H9 (cell line): ENCODE measurements around the gene PPFIA4. TPM values are rescaled to one million over a fixed set of nuclear protein-coding genes. Genes with fewer than 3 reads are reported as not detected.

Experiments
- DNase-seq: peaks from one replicate; pipeline ENCODE4 v3.0.0-alpha.2; 2017
- H2AFZ ChIP-seq: one replicate; pipeline ENCODE4 v1.6.1; 2013; ENCODE audit warnings: mild to moderate bottlenecking, low read length, control low read depth, moderate library complexity
- H2AK5ac ChIP-seq: 2 replicates; pipeline ENCODE4 v1.6.1; 2013; ENCODE audit warnings: low read length, control low read depth, mixed read lengths; ENCODE audit not compliant: insufficient read length
- H2BK120ac ChIP-seq: one replicate; pipeline ENCODE4 v1.6.1; 2013; ENCODE audit warnings: low read depth, mild to moderate bottlenecking, low read length, control low read depth, inconsistent platforms; ENCODE audit not compliant: poor library complexity, severe bottlenecking
- H2BK12ac ChIP-seq: 2 replicates; pipeline ENCODE4 v1.6.1; 2013; ENCODE audit warnings: low read length, control low read depth, mixed read lengths, low read depth; ENCODE audit not compliant: insufficient read length
- H2BK15ac ChIP-seq: 2 replicates; pipeline ENCODE4 v1.6.1; 2013; ENCODE audit warnings: low read depth, low read length, control low read depth
- H2BK20ac ChIP-seq: one replicate; pipeline ENCODE4 v1.6.1; 2013; ENCODE audit warnings: low read depth, mild to moderate bottlenecking, low read length, control low read depth, inconsistent platforms; ENCODE audit not compliant: poor library complexity, severe bottlenecking
- H2BK5ac ChIP-seq: 2 replicates; pipeline ENCODE4 v1.6.1; 2013; ENCODE audit warnings: low read length, control low read depth, mixed read lengths; ENCODE audit not compliant: insufficient read length
- H3K14ac ChIP-seq: 2 replicates; pipeline ENCODE4 v1.6.1; 2013; ENCODE audit warnings: low read length, control low read depth; ENCODE audit not compliant: insufficient read depth
- H3K18ac ChIP-seq: 2 replicates; pipeline ENCODE4 v1.6.1; 2013; ENCODE audit warnings: low read depth, mild to moderate bottlenecking, mixed read lengths, low read length, control low read depth; ENCODE audit not compliant: insufficient read length
- H3K23ac ChIP-seq: 2 replicates; pipeline ENCODE4 v1.6.1; 2013; ENCODE audit warnings: low read length, control low read depth, mixed read lengths, low read depth; ENCODE audit not compliant: insufficient read length
- H3K23me2 ChIP-seq: 2 replicates; pipeline ENCODE4 v1.6.1; 2013; ENCODE audit warnings: low read depth, mild to moderate bottlenecking, mixed read lengths, low read length, control low read depth; ENCODE audit not compliant: insufficient read length, poor library complexity, severe bottlenecking
- H3K27ac ChIP-seq: 2 replicates; pipeline ENCODE4 v1.5.1; 2013; ENCODE audit warnings: low read length, control low read depth, mixed read lengths, low read depth; ENCODE audit not compliant: insufficient read length
- H3K27me3 ChIP-seq: 2 replicates; pipeline ENCODE4 v1.6.1; 2013; ENCODE audit warnings: low read length, control low read depth, inconsistent platforms; ENCODE audit not compliant: insufficient read depth
- H3K4ac ChIP-seq: 2 replicates; pipeline ENCODE4 v1.6.1; 2013; ENCODE audit warnings: low read depth, mild to moderate bottlenecking, control low read depth, inconsistent platforms, low read length, moderate library complexity
- H3K4me1 ChIP-seq: 2 replicates; pipeline ENCODE4 v1.6.1; 2013; ENCODE audit warnings: low read length, control low read depth, inconsistent platforms; ENCODE audit not compliant: insufficient read depth
- H3K4me2 ChIP-seq: 2 replicates; pipeline ENCODE4 v1.6.1; 2013; ENCODE audit warnings: low read length, control low read depth, mixed read lengths; ENCODE audit not compliant: insufficient read length, insufficient read depth
- H3K56ac ChIP-seq: 2 replicates; pipeline ENCODE4 v1.6.1; 2013; ENCODE audit warnings: low read depth, mild to moderate bottlenecking, mixed read lengths, low read length, control low read depth; ENCODE audit not compliant: insufficient read length
- H3K79me1 ChIP-seq: 2 replicates; pipeline ENCODE4 v1.6.1; 2013; ENCODE audit warnings: low read depth, mild to moderate bottlenecking, moderate library complexity, low read length, control low read depth, inconsistent platforms; ENCODE audit not compliant: insufficient read depth, poor library complexity, severe bottlenecking
- H3K79me2 ChIP-seq: 2 replicates; pipeline ENCODE4 v1.6.1; 2013; ENCODE audit warnings: low read length, control low read depth, inconsistent platforms; ENCODE audit not compliant: insufficient read depth
- H3K9ac ChIP-seq: 2 replicates; pipeline ENCODE4 v1.6.1; 2013; ENCODE audit warnings: low read length, control low read depth, mixed read lengths; ENCODE audit not compliant: insufficient read length; ENCODE audit errors: extremely low read depth
- H3K9me3 ChIP-seq: one replicate; pipeline ENCODE4 v1.6.1; 2013; ENCODE audit warnings: low read depth, low read length, inconsistent platforms; ENCODE audit not compliant: control insufficient read depth
- H3T11ph ChIP-seq: one replicate; pipeline ENCODE4 v1.6.1; 2013; ENCODE audit warnings: mild to moderate bottlenecking, low read length, control low read depth, inconsistent platforms
- H4K20me1 ChIP-seq: one replicate; pipeline ENCODE4 v1.6.1; 2013; ENCODE audit not compliant: control insufficient read depth, insufficient read length, insufficient read depth
- H4K5ac ChIP-seq: 2 replicates; pipeline ENCODE4 v1.6.1; 2013; ENCODE audit warnings: low read depth, mild to moderate bottlenecking, mixed read lengths, low read length, control low read depth; ENCODE audit not compliant: insufficient read length
- H4K8ac ChIP-seq: replicated peaks from 2 replicates; pipeline ENCODE4 v1.6.1; 2013; ENCODE audit warnings: low read length, control low read depth, mixed read lengths, low read depth; ENCODE audit not compliant: insufficient read length
- H4K91ac ChIP-seq: 2 replicates; pipeline ENCODE4 v1.6.1; 2013; ENCODE audit warnings: low read depth, mild to moderate bottlenecking, moderate library complexity, mixed read lengths, low read length, control low read depth; ENCODE audit not compliant: insufficient read length
- H3K27ac Mint-ChIP-seq, 3 experiments: 2 replicates in 2 of 3; 3 replicates in 1 of 3; pipeline ENCODE4 v1.8.0; 2020 to 2021; ENCODE audit warnings: mixed read lengths in 3 of 3, mild to moderate bottlenecking in 1 of 3, moderate library complexity in 1 of 3
- H3K27me3 Mint-ChIP-seq: 2 replicates; pipeline ENCODE4 v1.8.0; 2021; ENCODE audit warnings: low read depth, mild to moderate bottlenecking, moderate library complexity, mixed read lengths
- H3K36me3 Mint-ChIP-seq, 3 experiments: 2 replicates in 2 of 3; 3 replicates in 1 of 3; pipeline ENCODE4 v1.8.0; 2020 to 2021; ENCODE audit warnings: low read depth in 3 of 3, mixed read lengths in 3 of 3; ENCODE audit not compliant: insufficient read depth in 1 of 3
- H3K4me1 Mint-ChIP-seq, 2 experiments: 2 replicates each; pipeline ENCODE4 v1.8.0; 2020; ENCODE audit warnings: mixed read lengths in 2 of 2
- H3K4me3 Mint-ChIP-seq, 2 experiments: 2 replicates in 1 of 2; 3 replicates in 1 of 2; pipeline ENCODE4 v1.8.0; 2020 to 2021; ENCODE audit warnings: mild to moderate bottlenecking in 2 of 2, mixed read lengths in 2 of 2, moderate library complexity in 1 of 2
- H3K9me3 Mint-ChIP-seq, 2 experiments: 2 replicates in 1 of 2; 3 replicates in 1 of 2; pipeline ENCODE4 v1.8.0; 2020; ENCODE audit warnings: mild to moderate bottlenecking in 2 of 2, mixed read lengths in 2 of 2, moderate library complexity in 1 of 2
- CTCF ChIP-seq: fragments of 200-600 bp; sonication (generic); conservative IDR thresholded peaks from 3 replicates; pipeline ENCODE4 v1.8.0; 2021; ENCODE audit warnings: antibody characterized with exemption, mild to moderate bottlenecking
- WGBS: extraction: QIAGEN DNeasy Blood & Tissue Kit; methylation state at CpG from one replicate; pipeline ENCODE4 v1.1.7; 2013; ENCODE audit warnings: missing lambda C conversion rate, low lambda C conversion rate, mixed read lengths; ENCODE audit not compliant: insufficient read length; ENCODE audit errors: extremely low coverage; 5-methylcytosine and 5-hydroxymethylcytosine counted together
- total RNA-seq: library from RNA; stranded (reverse); gene quantifications from 2 replicates; pipeline ENCODE4 v1.2.1, GENCODE V29; 2021

PPFIA4 gene
- total RNA-seq, 1 experiment from 2014 or later = 3.9 TPM

GRCh38 chr1:203056012-203056411 is 29.7 kb downstream of the PPFIA4 start:
- no peak overlapping the region for H3K18ac ChIP-seq
- TF ChIP-seq CTCF = no peak
- H2AFZ ChIP-seq = no peak overlapping the region
- no peak overlapping the region; the same call in 1 of the 2 replicates for H3K14ac ChIP-seq
- no peak overlapping the region for H3K4me3 Mint-ChIP-seq
- peaks cover 39 to 50% of the 10 kb centered on the region in 2 experiments for H3K4me1 Mint-ChIP-seq
- H3K4me1 ChIP-seq = peaks cover 4% of the 10 kb centered on the region; the same call in 1 of the 2 replicates
- no peak overlapping the region for H3K9ac ChIP-seq
- H3K23ac ChIP-seq = no peak overlapping the region
- no peaks in the 10 kb centered on the region for H3K23me2 ChIP-seq
- WGBS = no CpG with 5 or more reads among the region's 7 CpGs
- H2BK15ac ChIP-seq = no peak overlapping the region
- H2AK5ac ChIP-seq = no peak overlapping the region
- no peak overlapping the region for H4K5ac ChIP-seq
- H3K4me2 ChIP-seq = no peak overlapping the region
- no peaks in the 10 kb centered on the region for H4K20me1 ChIP-seq
- H3K27ac Mint-ChIP-seq = no peak overlapping the region; a peak in 1 of 7 replicates
- no peaks in the 10 kb centered on the region for H3K79me1 ChIP-seq
- DNase-seq = no peak
- no peak overlapping the region for H3K27ac ChIP-seq
- no peak overlapping the region for H4K8ac ChIP-seq
- no peak overlapping the region for H2BK5ac ChIP-seq
- no peaks in the 10 kb centered on the region for H3K9me3 ChIP-seq
- no peak overlapping the region for H3K56ac ChIP-seq
- no peak overlapping the region for H2BK120ac ChIP-seq
- no peaks in the 10 kb centered on the region for H3K27me3 ChIP-seq
- no peak overlapping the region for H3K4ac ChIP-seq
- no peak overlapping the region for H2BK12ac ChIP-seq
- peaks cover 11 to 42% (median 18%) of the 10 kb centered on the region in 3 experiments; a peak in 6 of 7 replicates for H3K36me3 Mint-ChIP-seq
- no peak overlapping the region for H2BK20ac ChIP-seq
- H3T11ph ChIP-seq = no peak overlapping the region
- H3K79me2 ChIP-seq = no peaks in the 10 kb centered on the region
- no peaks in the 10 kb centered on the region; the same call in 1 of the 2 replicates for H3K27me3 Mint-ChIP-seq
- peaks cover 2% of the 10 kb centered on the region in 2 experiments; a peak in 2 of 5 replicates for H3K9me3 Mint-ChIP-seq
- no peak overlapping the region for H4K91ac ChIP-seq
